Measurements from ENCODE around the gene CTSS. TPM values are rescaled to one million over a fixed set of nuclear protein-coding genes. Genes with fewer than 3 reads are reported as not detected.

The CTSS gene
- total RNA-seq, 1 donor from 2014 or later, result 0.81 TPM

- Mint-ChIP-seq H3K27ac (ENCODE audit: unreplicated experiment) (no peak overlapping the region), H3K9me3 (ENCODE audit: unreplicated experiment) (peaks cover 4% of the 10 kb centered on the region), H3K4me1 (ENCODE audit: low read depth, unreplicated experiment) (no peaks in the 10 kb centered on the region), H3K4me3 (ENCODE audit: unreplicated experiment) (no peak overlapping the region), H3K27me3 (ENCODE audit: unreplicated experiment) (peaks cover 2% of the 10 kb centered on the region), H3K36me3 (ENCODE audit: unreplicated experiment) (no peaks in the 10 kb centered on the region)
- TF ChIP-seq CTCF (IDR thresholded peaks at IDR 0.05; ENCODE audit: partially characterized antibody, unreplicated experiment), result no peak
- no peak for DNase-seq
Measured at GRCh38 chr1:150789396-150789795, 23.8 kb upstream of the CTSS start.

- peaks cover 2% of the 10 kb centered on the region for H3K27me3 Mint-ChIP-seq (ENCODE audit: unreplicated experiment)
- DNase-seq, result no peak
- peaks cover 4% of the 10 kb centered on the region for H3K9me3 Mint-ChIP-seq (ENCODE audit: unreplicated experiment)
- H3K27ac Mint-ChIP-seq (ENCODE audit: unreplicated experiment), result no peak overlapping the region
- TF ChIP-seq CTCF (IDR thresholded peaks at IDR 0.05; ENCODE audit: partially characterized antibody, unreplicated experiment), result no peak
- H3K36me3 Mint-ChIP-seq (ENCODE audit: unreplicated experiment), result no peaks in the 10 kb centered on the region
- H3K4me3 Mint-ChIP-seq (ENCODE audit: unreplicated experiment), result no peak overlapping the region
- H3K4me1 Mint-ChIP-seq (ENCODE audit: low read depth, unreplicated experiment), result no peaks in the 10 kb centered on the region
Measured at GRCh38 chr1:150788946-150789345, 23.4 kb upstream of the CTSS start.

GRCh38 chr1:150787455-150787854 lies 21.9 kb upstream of the CTSS start:
- no peak overlapping the region for H3K4me3 Mint-ChIP-seq (ENCODE audit: unreplicated experiment)
- H3K27ac Mint-ChIP-seq (ENCODE audit: unreplicated experiment), result no peak overlapping the region

GRCh38 chr1:150780510-150780909 lies 14.9 kb upstream of the CTSS start:
- Mint-ChIP-seq H3K27ac (ENCODE audit: unreplicated experiment) (no peak overlapping the region), H3K4me3 (ENCODE audit: unreplicated experiment) (no peak overlapping the region), H3K36me3 (ENCODE audit: unreplicated experiment) (peaks cover 6% of the 10 kb centered on the region), H3K9me3 (ENCODE audit: unreplicated experiment) (no peaks in the 10 kb centered on the region), H3K27me3 (ENCODE audit: unreplicated experiment) (no peaks in the 10 kb centered on the region), H3K4me1 (ENCODE audit: low read depth, unreplicated experiment) (no peaks in the 10 kb centered on the region)
- no peak for TF ChIP-seq CTCF (IDR thresholded peaks at IDR 0.05; ENCODE audit: partially characterized antibody, unreplicated experiment)
- DNase-seq, result no peak

More at GRCh38 chr1:150787455-150787854, 21.9 kb upstream of the CTSS start:
- DNase-seq, result no peak
- H3K36me3 Mint-ChIP-seq (ENCODE audit: unreplicated experiment), result no peaks in the 10 kb centered on the region
- peaks cover 4% of the 10 kb centered on the region for H3K9me3 Mint-ChIP-seq (ENCODE audit: unreplicated experiment)
- H3K27me3 Mint-ChIP-seq (ENCODE audit: unreplicated experiment), result peaks cover 2% of the 10 kb centered on the region
- no peak for TF ChIP-seq CTCF (IDR thresholded peaks at IDR 0.05; ENCODE audit: partially characterized antibody, unreplicated experiment)
- no peaks in the 10 kb centered on the region for H3K4me1 Mint-ChIP-seq (ENCODE audit: low read depth, unreplicated experiment)

GRCh38 chr1:150778409-150778808 lies 12.8 kb upstream of the CTSS start:
- DNase-seq, result no peak
- peaks cover 6% of the 10 kb centered on the region for H3K36me3 Mint-ChIP-seq (ENCODE audit: unreplicated experiment)
- no peak for TF ChIP-seq CTCF (IDR thresholded peaks at IDR 0.05; ENCODE audit: partially characterized antibody, unreplicated experiment)
- H3K4me1 Mint-ChIP-seq (ENCODE audit: low read depth, unreplicated experiment), result no peaks in the 10 kb centered on the region
- H3K4me3 Mint-ChIP-seq (ENCODE audit: unreplicated experiment), result no peak overlapping the region
- H3K9me3 Mint-ChIP-seq (ENCODE audit: unreplicated experiment), result no peaks in the 10 kb centered on the region
- H3K27me3 Mint-ChIP-seq (ENCODE audit: unreplicated experiment), result no peaks in the 10 kb centered on the region
- H3K27ac Mint-ChIP-seq (ENCODE audit: unreplicated experiment), result no peak overlapping the region

All from glutamatergic neuron (in vitro differentiated cells).